Measurements from ENCODE around the gene FAM76A.
"Not testable (repeated sequence)": the region's sequence is repeated elsewhere in the genome, so short reads cannot be mapped to it uniquely, and the experiment has no call there.

GRCh38 chr1:27776276-27776675, 50.5 kb downstream of the FAM76A start:
- TF ChIP-seq, protein P1, sequence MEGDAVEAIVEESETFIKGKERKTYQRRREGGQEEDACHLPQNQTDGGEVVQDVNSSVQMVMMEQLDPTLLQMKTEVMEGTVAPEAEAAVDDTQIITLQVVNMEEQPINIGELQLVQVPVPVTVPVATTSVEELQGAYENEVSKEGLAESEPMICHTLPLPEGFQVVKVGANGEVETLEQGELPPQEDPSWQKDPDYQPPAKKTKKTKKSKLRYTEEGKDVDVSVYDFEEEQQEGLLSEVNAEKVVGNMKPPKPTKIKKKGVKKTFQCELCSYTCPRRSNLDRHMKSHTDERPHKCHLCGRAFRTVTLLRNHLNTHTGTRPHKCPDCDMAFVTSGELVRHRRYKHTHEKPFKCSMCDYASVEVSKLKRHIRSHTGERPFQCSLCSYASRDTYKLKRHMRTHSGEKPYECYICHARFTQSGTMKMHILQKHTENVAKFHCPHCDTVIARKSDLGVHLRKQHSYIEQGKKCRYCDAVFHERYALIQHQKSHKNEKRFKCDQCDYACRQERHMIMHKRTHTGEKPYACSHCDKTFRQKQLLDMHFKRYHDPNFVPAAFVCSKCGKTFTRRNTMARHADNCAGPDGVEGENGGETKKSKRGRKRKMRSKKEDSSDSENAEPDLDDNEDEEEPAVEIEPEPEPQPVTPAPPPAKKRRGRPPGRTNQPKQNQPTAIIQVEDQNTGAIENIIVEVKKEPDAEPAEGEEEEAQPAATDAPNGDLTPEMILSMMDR (IDR thresholded peaks at IDR 0.05), result not testable (repeated sequence)
- not testable (repeated sequence) for TF ChIP-seq POLR2AphosphoS5, POLR2A (IDR thresholded peaks at IDR 0.05)
